ENCODE measurements around the gene AGRN. TPM values are rescaled to one million over a fixed set of nuclear protein-coding genes. Genes with fewer than 3 reads are reported as not detected.

AGRN gene
- total and polyA plus RNA-seq, 2 of the 4 experiments (the other 2 are of a cell fraction): 8.1 to 115 TPM

DNA sequence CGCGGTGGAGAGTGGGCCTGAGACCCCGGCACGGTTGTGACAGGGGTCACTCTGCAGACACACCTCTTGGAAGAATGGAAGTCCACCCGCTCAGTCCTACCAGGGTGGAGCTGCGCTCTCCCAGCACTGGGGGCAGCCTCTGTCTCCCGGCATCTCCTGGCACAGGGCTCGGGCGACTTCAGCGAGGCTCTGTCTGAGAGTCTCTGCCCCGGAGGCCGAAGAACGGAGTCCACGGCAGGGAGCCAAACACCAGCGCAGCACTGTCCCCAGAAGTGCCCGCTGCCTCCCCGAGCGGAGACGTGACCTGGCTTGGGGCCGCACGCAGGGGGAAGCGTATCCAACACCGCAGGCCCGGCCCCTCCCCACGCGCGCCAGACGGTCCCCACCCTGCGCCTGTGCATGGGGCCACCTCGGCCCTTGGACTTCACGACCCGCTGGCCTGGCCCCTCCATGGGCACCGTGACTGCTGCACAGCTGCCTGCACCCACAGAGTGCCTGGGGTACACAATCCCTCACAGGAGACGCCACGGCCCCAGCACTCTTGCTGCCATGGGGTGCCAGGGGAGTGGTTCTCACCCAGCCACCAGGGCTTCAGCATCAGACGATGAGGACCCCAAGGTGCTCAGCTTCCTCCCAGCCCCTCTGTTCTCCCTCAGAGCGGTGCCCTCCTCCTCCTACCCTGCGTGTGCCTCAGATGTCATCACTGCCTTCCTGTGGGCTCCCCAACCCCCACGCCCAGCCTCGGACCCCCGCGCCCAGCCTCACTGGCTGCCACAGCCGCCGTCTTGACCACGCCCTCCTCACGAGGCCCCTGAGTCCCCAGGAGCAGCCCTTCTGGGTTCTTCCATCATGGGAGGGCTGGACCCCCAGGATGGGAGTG lies 69.1 kb downstream of the AGRN start:
- CTCF ChIA-PET: no interaction called here
- Histone ChIP-seq H3K27me3 (ENCODE audit: control insufficient read depth, insufficient read depth, low read length) (no peaks in the 10 kb centered on the region), H2AFZ (replicated peaks; ENCODE audit: low read length, poor library complexity) (no peak overlapping the region), H3K23ac (ENCODE audit: low read depth, low read length) (no peak overlapping the region), H3K9ac (ENCODE audit: low read depth, low read length) (no peak overlapping the region), H2BK5ac (ENCODE audit: low read depth, low read length, poor library complexity, severe bottlenecking) (no peak overlapping the region), H3K9me1 (ENCODE audit: insufficient read depth, low read length) (0 out of 2 replicates have a peak, but pooled peaks cover 3% of the 10 kb centered on the region), H2AK5ac (ENCODE audit: low read depth, low read length) (no peak overlapping the region), H3K4me3 (ENCODE audit: insufficient read depth, low read depth, low read length) (no peak overlapping the region), H2BK15ac (ENCODE audit: low read depth, low read length) (no peak overlapping the region), H3K56ac (ENCODE audit: extremely low read depth, insufficient read depth, low read length) (no peak overlapping the region), H3K4ac (ENCODE audit: low read depth, low read length) (no peak overlapping the region), H2BK120ac (ENCODE audit: low read depth, low read length) (no peak overlapping the region), H3K9me3 (ENCODE audit: control insufficient read depth, insufficient read depth, low read length) (no peaks in the 10 kb centered on the region), H4K5ac (ENCODE audit: low read depth, low read length) (no peak overlapping the region), H3K4me1 (ENCODE audit: control insufficient read depth, insufficient read depth, low read length) (no peaks in the 10 kb centered on the region), H2AK9ac (replicated peaks; ENCODE audit: low read depth, low read length, poor library complexity) (no peak overlapping the region), H3K27ac (ENCODE audit: insufficient read depth, low read length) (no peak overlapping the region), H4K91ac (ENCODE audit: insufficient read depth, low read depth, low read length) (no peak overlapping the region), H3K18ac (ENCODE audit: low read depth, low read length) (no peak overlapping the region), H4K20me1 (ENCODE audit: insufficient read depth, low read length) (no peaks in the 10 kb centered on the region; the same call in 1 of the 2 replicates), H3K79me1 (ENCODE audit: low read depth in 1 of 2, low read length in 2 of 2) (no peaks in the 10 kb centered on the region), H3K14ac (replicated peaks; ENCODE audit: low read depth, low read length) (no peak overlapping the region), H3K4me2 (ENCODE audit: low read depth, low read length) (no peak overlapping the region), H4K8ac (ENCODE audit: low read depth in 2 of 2, low read length in 2 of 2) (no peak overlapping the region), H3K36me3 (ENCODE audit: control insufficient read depth, insufficient read depth, low read length) (peaks cover 2% of the 10 kb centered on the region), H2BK20ac (ENCODE audit: low read depth, low read length) (no peak overlapping the region)
- WGBS, 2 experiments (ENCODE audit: extremely low coverage in 2 of 2, insufficient read length in 1 of 2): 88% methylated on average over 35 of the region's 46 CpGs; no CpG with 5 or more reads in 1 of the 2 experiments
- ATAC-seq (ENCODE audit: low read depth) (no peak), DNase-seq (no peak)
- no TSS peak for BruUV-seq (replicated peaks)
- dilution Hi-C loops (cut with HindIII; ENCODE audit: low sequenced_read_pairs, unreplicated experiment): no loop called here
- TF ChIP-seq RFX5 (IDR thresholded peaks at IDR 0.05; ENCODE audit: low read depth, low read length): no peak
- intact Hi-C loops (cut with micrococcal nuclease): no loop called here
- POLR2A ChIA-PET (ENCODE audit: unreplicated experiment): no interaction called here
- in situ Hi-C loops (cut with MboI; ENCODE audit: low sequenced_read_pairs): no loop called here

Measured in IMR-90 (cell line).